Measurements from ENCODE around the gene C10orf67. TPM values are rescaled to one million over a fixed set of nuclear protein-coding genes. Genes with fewer than 3 reads are reported as not detected.
A peak's percentile ranks its signal among the peaks of the same experiment; 100 is the strongest.
"Not testable (repeated sequence)": the region's sequence is repeated elsewhere in the genome, so short reads cannot be mapped to it uniquely, and the experiment has no call there.

Gene C10orf67
- total and polyA plus RNA-seq, 2 donors, result not detected

GRCh38 chr10:23325132-23325531 lies 19.5 kb downstream of the C10orf67 start:
- no peak for DNase-seq (ENCODE audit: extremely low spot score)
- WGBS, result 83% methylated on average over 1 of the region's 1 CpG
- Histone ChIP-seq H3K36me3 (ENCODE audit: insufficient read depth) (no peaks in the 10 kb centered on the region), H3K27ac (ENCODE audit: low read depth) (no peak overlapping the region), H3K4me3 (ENCODE audit: low read depth, low read length) (no peak overlapping the region), H3K4me1 (ENCODE audit: insufficient read depth) (no peaks in the 10 kb centered on the region)

GRCh38 chr10:23324351-23324750 lies 20.2 kb downstream of the C10orf67 start:
- WGBS, result 93% methylated on average over 1 of the region's 1 CpG
- H3K36me3 ChIP-seq (ENCODE audit: insufficient read depth), result no peaks in the 10 kb centered on the region
- DNase-seq (ENCODE audit: extremely low spot score), result no peak
- H3K4me3 ChIP-seq (ENCODE audit: low read depth, low read length), result no peak overlapping the region
- no peaks in the 10 kb centered on the region for H3K4me1 ChIP-seq (ENCODE audit: insufficient read depth)
- H3K27ac ChIP-seq (ENCODE audit: low read depth), result no peak overlapping the region

GRCh38 chr10:23322082-23322481 lies 22.5 kb downstream of the C10orf67 start:
- Histone ChIP-seq H3K36me3 (ENCODE audit: insufficient read depth) (no peaks in the 10 kb centered on the region), H3K4me3 (ENCODE audit: low read depth, low read length) (no peak overlapping the region), H3K4me1 (ENCODE audit: insufficient read depth) (no peaks in the 10 kb centered on the region), H3K27ac (ENCODE audit: low read depth) (no peak overlapping the region)
- WGBS, result 84% methylated on average over 1 of the region's 1 CpG
- DNase-seq (ENCODE audit: extremely low spot score), result no peak

- DNase-seq (ENCODE audit: extremely low spot score), result no peak
- Histone ChIP-seq H3K27ac (ENCODE audit: low read depth) (no peak overlapping the region), H3K4me1 (ENCODE audit: insufficient read depth) (no peaks in the 10 kb centered on the region), H3K36me3 (ENCODE audit: insufficient read depth) (no peaks in the 10 kb centered on the region), H3K4me3 (ENCODE audit: low read depth, low read length) (no peak overlapping the region)
- 51% methylated on average over 4 of the region's 4 CpGs for WGBS
Observed at GRCh38 chr10:23319835-23320234, 24.8 kb downstream of the C10orf67 start.

GRCh38 chr10:23318359-23318758 lies 26.2 kb downstream of the C10orf67 start:
- Histone ChIP-seq H3K27ac (ENCODE audit: low read depth) (no peak overlapping the region), H3K4me3 (ENCODE audit: low read depth, low read length) (no peak overlapping the region), H3K4me1 (ENCODE audit: insufficient read depth) (no peaks in the 10 kb centered on the region), H3K36me3 (ENCODE audit: insufficient read depth) (no peaks in the 10 kb centered on the region)
- DNase-seq (ENCODE audit: extremely low spot score), result no peak
- 63% methylated on average over 3 of the region's 3 CpGs for WGBS

GRCh38 chr10:23317416-23317815 lies 27.2 kb downstream of the C10orf67 start:
- no peak for DNase-seq (ENCODE audit: extremely low spot score)
- Histone ChIP-seq H3K4me1 (ENCODE audit: insufficient read depth) (no peaks in the 10 kb centered on the region), H3K36me3 (ENCODE audit: insufficient read depth) (no peaks in the 10 kb centered on the region), H3K27ac (ENCODE audit: low read depth) (no peak overlapping the region), H3K4me3 (ENCODE audit: low read depth, low read length) (no peak overlapping the region)
- 51% methylated on average over 3 of the region's 3 CpGs for WGBS

GRCh38 chr10:23316406-23316805 lies 28.2 kb downstream of the C10orf67 start:
- WGBS, result 85% methylated on average over 6 of the region's 6 CpGs
- Histone ChIP-seq H3K36me3 (ENCODE audit: insufficient read depth) (no peaks in the 10 kb centered on the region), H3K27ac (ENCODE audit: low read depth) (no peak overlapping the region), H3K4me1 (ENCODE audit: insufficient read depth) (no peaks in the 10 kb centered on the region), H3K4me3 (ENCODE audit: low read depth, low read length) (no peak overlapping the region)
- DNase-seq (ENCODE audit: extremely low spot score), result no peak

- no peak overlapping the region for H3K4me3 ChIP-seq (ENCODE audit: low read depth, low read length)
- H3K27ac ChIP-seq (ENCODE audit: low read depth), result no peak overlapping the region
Observed at GRCh38 chr10:23315966-23316365, 28.6 kb downstream of the C10orf67 start.

GRCh38 chr10:23314835-23315239 lies 29.8 kb downstream of the C10orf67 start:
- Histone ChIP-seq H3K4me1 (ENCODE audit: insufficient read depth) (no peaks in the 10 kb centered on the region), H3K27ac (ENCODE audit: low read depth) (no peak overlapping the region), H3K4me3 (ENCODE audit: low read depth, low read length) (no peak overlapping the region), H3K36me3 (ENCODE audit: insufficient read depth) (no peaks in the 10 kb centered on the region)
- DNase-seq (ENCODE audit: extremely low spot score), result peak; percentile 53
- 3% methylated on average over 3 of the region's 3 CpGs for WGBS

More at GRCh38 chr10:23315966-23316365, 28.6 kb downstream of the C10orf67 start:
- H3K36me3 ChIP-seq (ENCODE audit: insufficient read depth), result no peaks in the 10 kb centered on the region
- no peaks in the 10 kb centered on the region for H3K4me1 ChIP-seq (ENCODE audit: insufficient read depth)
- WGBS, result 98% methylated on average over 3 of the region's 3 CpGs
- DNase-seq (ENCODE audit: extremely low spot score), result no peak

GRCh38 chr10:23311034-23311433 lies 33.6 kb downstream of the C10orf67 start:
- no peak for DNase-seq (ENCODE audit: extremely low spot score)
- Histone ChIP-seq H3K36me3 (ENCODE audit: insufficient read depth) (no peaks in the 10 kb centered on the region), H3K4me1 (ENCODE audit: insufficient read depth) (no peaks in the 10 kb centered on the region), H3K4me3 (ENCODE audit: low read depth, low read length) (no peak overlapping the region), H3K27ac (ENCODE audit: low read depth) (no peak overlapping the region)
- WGBS, result 89% methylated on average over 1 of the region's 1 CpG

- 3% methylated on average over 1 of the region's 1 CpG for WGBS
- Histone ChIP-seq H3K27ac (ENCODE audit: low read depth) (no peak overlapping the region), H3K36me3 (ENCODE audit: insufficient read depth) (no peaks in the 10 kb centered on the region), H3K4me3 (ENCODE audit: low read depth, low read length) (no peak overlapping the region), H3K4me1 (ENCODE audit: insufficient read depth) (no peaks in the 10 kb centered on the region)
- DNase-seq (ENCODE audit: extremely low spot score), result no peak
Observed at GRCh38 chr10:23310404-23310803, 34.2 kb downstream of the C10orf67 start.

GRCh38 chr10:23299961-23300360 lies 44.6 kb downstream of the C10orf67 start:
- not testable (repeated sequence) for H3K4me3 ChIP-seq (ENCODE audit: low read depth, low read length); H3K36me3 ChIP-seq (ENCODE audit: insufficient read depth); H3K27ac ChIP-seq (ENCODE audit: low read depth); H3K4me1 ChIP-seq (ENCODE audit: insufficient read depth); DNase-seq (ENCODE audit: extremely low spot score)
- 86% methylated on average over 7 of the region's 7 CpGs for WGBS

GRCh38 chr10:23294638-23295247 lies 49.9 kb downstream of the C10orf67 start:
- Histone ChIP-seq H3K4me3 (ENCODE audit: low read depth, low read length) (no peak overlapping the region), H3K36me3 (ENCODE audit: insufficient read depth) (no peaks in the 10 kb centered on the region), H3K4me1 (ENCODE audit: insufficient read depth) (no peaks in the 10 kb centered on the region), H3K27ac (ENCODE audit: low read depth) (no peak overlapping the region)
- 51% methylated on average over 5 of the region's 5 CpGs for WGBS
- DNase-seq (ENCODE audit: extremely low spot score), result no peak

GRCh38 chr10:23293973-23294590 lies 50.5 kb downstream of the C10orf67 start:
- Histone ChIP-seq H3K27ac (ENCODE audit: low read depth) (no peak overlapping the region), H3K4me1 (ENCODE audit: insufficient read depth) (no peaks in the 10 kb centered on the region), H3K4me3 (ENCODE audit: low read depth, low read length) (no peak overlapping the region), H3K36me3 (ENCODE audit: insufficient read depth) (no peaks in the 10 kb centered on the region)
- 60% methylated on average over 4 of the region's 4 CpGs for WGBS
- no peak for DNase-seq (ENCODE audit: extremely low spot score)

All from urinary bladder (tissue), 4 donors.